ENCODE data around the gene CFAP299. TPM values are rescaled to one million over a fixed set of nuclear protein-coding genes. Genes with fewer than 3 reads are reported as not detected.

CFAP299 gene
- total RNA-seq, 1 donor from 2014 or later, result not detected

DNA sequence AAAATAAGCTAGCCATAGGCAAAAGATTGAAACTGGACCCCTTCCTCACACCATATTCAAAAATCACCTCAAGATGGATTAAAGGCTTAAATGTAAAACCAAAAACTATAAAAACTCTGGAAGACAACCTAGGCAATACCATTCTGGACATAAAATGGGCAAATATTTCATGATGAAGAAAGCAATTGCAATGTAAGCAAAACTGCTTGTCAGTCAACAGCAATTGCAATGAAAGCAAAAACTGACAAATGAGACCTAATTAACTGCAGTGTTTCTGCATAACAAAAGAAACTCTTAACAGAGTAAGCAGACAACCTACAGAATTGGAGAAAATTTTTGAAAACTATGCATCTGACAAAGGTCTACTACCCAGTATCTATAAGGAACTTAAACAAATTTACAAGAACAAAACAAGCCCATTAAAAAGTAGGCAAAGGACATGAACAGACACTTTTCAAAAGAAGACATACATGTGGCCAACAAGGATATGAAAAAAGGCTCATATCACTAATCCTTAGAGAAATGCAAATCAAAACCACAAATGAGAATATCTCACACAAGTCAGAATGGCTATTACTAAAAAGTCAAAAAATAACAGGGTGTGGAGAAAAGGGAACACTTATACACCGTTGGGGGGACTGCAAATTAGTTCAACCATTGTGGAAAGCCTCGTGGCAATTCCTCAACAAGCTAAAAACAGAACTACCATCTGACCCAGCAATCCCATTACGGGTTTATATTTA, 46.7 kb downstream of the CFAP299 start:
- Histone ChIP-seq H3K36me3 (no peaks in the 10 kb centered on the region), H3K4me3 (no peak overlapping the region), H3K4me1 (no peaks in the 10 kb centered on the region), H3K9me3 (no peaks in the 10 kb centered on the region), H3K27ac (no peak overlapping the region), H3K27me3 (no peaks in the 10 kb centered on the region)
- intact Hi-C loops (cut with DNase I), result no loop called here
- TF ChIP-seq, protein P1, sequence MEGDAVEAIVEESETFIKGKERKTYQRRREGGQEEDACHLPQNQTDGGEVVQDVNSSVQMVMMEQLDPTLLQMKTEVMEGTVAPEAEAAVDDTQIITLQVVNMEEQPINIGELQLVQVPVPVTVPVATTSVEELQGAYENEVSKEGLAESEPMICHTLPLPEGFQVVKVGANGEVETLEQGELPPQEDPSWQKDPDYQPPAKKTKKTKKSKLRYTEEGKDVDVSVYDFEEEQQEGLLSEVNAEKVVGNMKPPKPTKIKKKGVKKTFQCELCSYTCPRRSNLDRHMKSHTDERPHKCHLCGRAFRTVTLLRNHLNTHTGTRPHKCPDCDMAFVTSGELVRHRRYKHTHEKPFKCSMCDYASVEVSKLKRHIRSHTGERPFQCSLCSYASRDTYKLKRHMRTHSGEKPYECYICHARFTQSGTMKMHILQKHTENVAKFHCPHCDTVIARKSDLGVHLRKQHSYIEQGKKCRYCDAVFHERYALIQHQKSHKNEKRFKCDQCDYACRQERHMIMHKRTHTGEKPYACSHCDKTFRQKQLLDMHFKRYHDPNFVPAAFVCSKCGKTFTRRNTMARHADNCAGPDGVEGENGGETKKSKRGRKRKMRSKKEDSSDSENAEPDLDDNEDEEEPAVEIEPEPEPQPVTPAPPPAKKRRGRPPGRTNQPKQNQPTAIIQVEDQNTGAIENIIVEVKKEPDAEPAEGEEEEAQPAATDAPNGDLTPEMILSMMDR (IDR thresholded peaks at IDR 0.05), result no peak
- no peak for DNase-seq (ENCODE audit: low spot score in 2 of 2)

GRCh38 chr4:80385397-80386280, 50.1 kb downstream of the CFAP299 start:
- no peak for DNase-seq (ENCODE audit: low spot score in 2 of 2)
- no peaks in the 10 kb centered on the region for H3K9me3 ChIP-seq
- H3K27ac ChIP-seq, result no peak overlapping the region
- H3K36me3 ChIP-seq, result no peaks in the 10 kb centered on the region
- no peak overlapping the region for H3K4me3 ChIP-seq
- no peaks in the 10 kb centered on the region for H3K27me3 ChIP-seq
- intact Hi-C loops (cut with DNase I), result no loop called here
- TF ChIP-seq, protein P1 (IDR thresholded peaks at IDR 0.05), result no peak
- no peaks in the 10 kb centered on the region for H3K4me1 ChIP-seq

- Histone ChIP-seq H3K4me3 (no peak overlapping the region), H3K4me1 (no peaks in the 10 kb centered on the region), H3K27me3 (no peaks in the 10 kb centered on the region), H3K36me3 (no peaks in the 10 kb centered on the region), H3K9me3 (no peaks in the 10 kb centered on the region), H3K27ac (no peak overlapping the region)
- intact Hi-C loops (cut with DNase I), result no loop called here
- TF ChIP-seq, protein P1 (IDR thresholded peaks at IDR 0.05), result no peak
- no peak for DNase-seq (ENCODE audit: low spot score in 2 of 2)
These were observed 50.9 kb downstream of the CFAP299 start for GRCh38 chr4:80386281-80386886.

DNA sequence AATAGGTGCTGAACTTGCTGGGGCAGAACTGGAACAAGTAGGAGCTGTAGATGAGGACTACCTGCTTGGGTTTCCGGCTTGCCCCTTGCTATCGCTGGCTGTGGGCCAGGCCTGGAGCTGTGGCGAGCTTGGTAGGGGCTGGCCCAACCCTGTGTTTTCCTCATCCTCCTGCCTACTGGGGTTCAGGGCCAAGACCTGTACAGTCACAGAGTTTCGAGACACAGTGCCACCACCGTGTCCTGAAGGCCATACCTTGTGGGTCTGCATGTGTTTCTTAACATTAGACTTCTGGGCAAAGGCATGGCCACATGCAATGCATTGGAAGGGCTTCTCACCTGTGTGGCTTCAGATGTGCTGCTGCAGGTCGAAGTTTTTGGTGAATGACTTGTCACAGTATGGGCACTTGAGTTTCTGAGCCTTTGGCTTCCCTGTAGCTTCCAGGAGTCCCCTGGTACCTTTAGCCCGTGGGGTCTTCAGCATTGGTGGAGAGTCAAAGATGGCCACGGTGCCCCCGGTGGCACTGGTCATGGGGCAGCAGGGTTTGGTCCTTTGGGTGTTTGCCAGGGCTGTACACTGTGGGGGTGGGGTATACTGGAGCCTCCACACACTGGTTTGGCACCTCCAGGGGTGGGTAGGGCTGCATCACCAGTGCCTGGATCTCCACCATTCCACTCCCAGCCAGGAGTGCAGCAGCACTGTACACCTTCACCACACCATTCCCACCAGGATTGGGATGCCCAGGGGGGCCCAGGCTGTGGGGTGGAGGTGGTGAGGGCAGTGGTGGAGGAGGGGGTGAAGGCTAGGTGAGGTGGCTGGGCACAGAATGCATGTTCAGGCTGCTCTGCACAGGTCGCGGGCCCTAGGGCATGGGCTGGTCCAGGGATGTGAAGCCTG, 52.1 kb downstream of the CFAP299 start:
- intact Hi-C loops (cut with DNase I), result no loop called here
- Histone ChIP-seq H3K4me3 (no peak overlapping the region), H3K36me3 (no peaks in the 10 kb centered on the region), H3K4me1 (no peaks in the 10 kb centered on the region), H3K9me3 (no peaks in the 10 kb centered on the region), H3K27me3 (no peaks in the 10 kb centered on the region), H3K27ac (no peak overlapping the region)
- no peak for DNase-seq (ENCODE audit: low spot score in 2 of 2)
- TF ChIP-seq, protein P1 (IDR thresholded peaks at IDR 0.05), result no peak

GRCh38 chr4:80388284-80388607, 52.7 kb downstream of the CFAP299 start:
- Histone ChIP-seq H3K9me3 (no peaks in the 10 kb centered on the region), H3K27me3 (no peaks in the 10 kb centered on the region), H3K36me3 (no peaks in the 10 kb centered on the region), H3K27ac (no peak overlapping the region), H3K4me1 (no peaks in the 10 kb centered on the region), H3K4me3 (no peak overlapping the region)
- DNase-seq (ENCODE audit: low spot score in 2 of 2), result no peak
- TF ChIP-seq, protein P1 (IDR thresholded peaks at IDR 0.05), result no peak
- intact Hi-C loops (cut with DNase I), result no loop called here

All from ascending aorta (tissue), 2 donors.